ENCODE data around the gene SHISAL1. TPM values are rescaled to one million over a fixed set of nuclear protein-coding genes. Genes with fewer than 3 reads are reported as not detected.

SHISAL1 gene
- total RNA-seq, 1 experiment from 2014 or later: 2.9 TPM

DNA sequence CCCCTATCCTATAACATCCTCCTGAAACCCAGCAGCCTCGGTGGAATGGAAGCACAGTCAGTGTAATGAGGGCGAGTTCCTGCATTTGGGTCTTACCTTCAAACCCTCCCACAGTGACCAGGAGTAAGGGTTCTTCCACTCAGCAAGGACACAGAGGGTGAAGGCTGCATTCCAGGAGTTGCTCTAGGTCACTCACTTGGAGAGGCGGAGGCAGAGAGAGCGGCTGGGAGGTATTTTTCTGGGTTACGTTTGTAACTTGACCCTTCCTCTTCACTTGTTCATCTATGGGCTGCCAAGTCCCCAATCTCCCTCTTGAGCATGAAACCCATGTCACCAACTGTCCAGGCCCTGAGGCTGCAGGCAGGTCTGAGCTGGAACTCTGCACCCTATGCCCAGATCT is 36.8 kb upstream of the SHISAL1 start:
- Mint-ChIP-seq H3K27ac (no peak overlapping the region), H3K4me1 (peaks cover 18 to 45% of the 10 kb centered on the region in 2 experiments), H3K9me3 (no peaks in the 10 kb centered on the region; a peak in 1 of 5 replicates)

More for the DNA sequence above, 36.8 kb upstream of the SHISAL1 start:
- Histone ChIP-seq H4K91ac (ENCODE audit: insufficient read length, low read depth, low read length) (no peak overlapping the region), H3K9me3 (ENCODE audit: control insufficient read depth, low read depth, low read length) (no peaks in the 10 kb centered on the region), H2BK5ac (ENCODE audit: insufficient read length, low read length) (no peak overlapping the region), H3K9ac (ENCODE audit: extremely low read depth, insufficient read length, low read length) (no peak overlapping the region), H3K79me2 (ENCODE audit: insufficient read depth, low read length) (no peaks in the 10 kb centered on the region), H2BK20ac (ENCODE audit: low read depth, low read length, poor library complexity, severe bottlenecking) (no peak overlapping the region), H3K14ac (ENCODE audit: insufficient read depth, low read length) (no peak overlapping the region; the same call in 1 of the 2 replicates), H3K18ac (ENCODE audit: insufficient read length, low read depth, low read length) (no peak overlapping the region), H2BK12ac (ENCODE audit: insufficient read length, low read depth, low read length) (no peak overlapping the region), H2AFZ (ENCODE audit: low read length) (no peak overlapping the region), H3K56ac (ENCODE audit: insufficient read length, low read depth, low read length) (no peak overlapping the region), H4K8ac (replicated peaks; ENCODE audit: insufficient read length, low read depth, low read length) (no peak overlapping the region), H3K79me1 (ENCODE audit: insufficient read depth, low read depth, low read length, poor library complexity, severe bottlenecking) (no peaks in the 10 kb centered on the region), H3K27me3 (ENCODE audit: insufficient read depth, low read length) (no peaks in the 10 kb centered on the region; the same call in 1 of the 2 replicates), H2BK15ac (ENCODE audit: low read depth, low read length) (no peak overlapping the region), H3K4me1 (ENCODE audit: insufficient read depth, low read length) (peaks cover 4% of the 10 kb centered on the region; the same call in 1 of the 2 replicates), H3K4me2 (ENCODE audit: insufficient read depth, insufficient read length, low read length) (no peak overlapping the region), H3K23ac (ENCODE audit: insufficient read length, low read depth, low read length) (no peak overlapping the region), H3T11ph (ENCODE audit: low read length) (no peak overlapping the region), H4K20me1 (ENCODE audit: control insufficient read depth, insufficient read depth, insufficient read length) (no peaks in the 10 kb centered on the region), H3K23me2 (ENCODE audit: insufficient read length, low read depth, low read length, poor library complexity, severe bottlenecking) (peaks cover 2% of the 10 kb centered on the region), H3K4ac (ENCODE audit: low read depth, low read length) (no peak overlapping the region), H2BK120ac (ENCODE audit: low read depth, low read length, poor library complexity, severe bottlenecking) (no peak overlapping the region), H2AK5ac (ENCODE audit: insufficient read length, low read length) (no peak overlapping the region), H3K27ac (ENCODE audit: insufficient read length, low read depth, low read length) (no peak overlapping the region), H4K5ac (ENCODE audit: insufficient read length, low read depth, low read length) (no peak overlapping the region)
- WGBS (ENCODE audit: extremely low coverage, insufficient read length, low lambda C conversion rate): no CpG with 5 or more reads among the region's 5 CpGs
- TF ChIP-seq, protein P1, sequence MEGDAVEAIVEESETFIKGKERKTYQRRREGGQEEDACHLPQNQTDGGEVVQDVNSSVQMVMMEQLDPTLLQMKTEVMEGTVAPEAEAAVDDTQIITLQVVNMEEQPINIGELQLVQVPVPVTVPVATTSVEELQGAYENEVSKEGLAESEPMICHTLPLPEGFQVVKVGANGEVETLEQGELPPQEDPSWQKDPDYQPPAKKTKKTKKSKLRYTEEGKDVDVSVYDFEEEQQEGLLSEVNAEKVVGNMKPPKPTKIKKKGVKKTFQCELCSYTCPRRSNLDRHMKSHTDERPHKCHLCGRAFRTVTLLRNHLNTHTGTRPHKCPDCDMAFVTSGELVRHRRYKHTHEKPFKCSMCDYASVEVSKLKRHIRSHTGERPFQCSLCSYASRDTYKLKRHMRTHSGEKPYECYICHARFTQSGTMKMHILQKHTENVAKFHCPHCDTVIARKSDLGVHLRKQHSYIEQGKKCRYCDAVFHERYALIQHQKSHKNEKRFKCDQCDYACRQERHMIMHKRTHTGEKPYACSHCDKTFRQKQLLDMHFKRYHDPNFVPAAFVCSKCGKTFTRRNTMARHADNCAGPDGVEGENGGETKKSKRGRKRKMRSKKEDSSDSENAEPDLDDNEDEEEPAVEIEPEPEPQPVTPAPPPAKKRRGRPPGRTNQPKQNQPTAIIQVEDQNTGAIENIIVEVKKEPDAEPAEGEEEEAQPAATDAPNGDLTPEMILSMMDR (conservative IDR thresholded peaks at IDR 0.05): no peak
- no peak for DNase-seq
- Mint-ChIP-seq H3K36me3 (ENCODE audit: insufficient read depth in 1 of 3, low read depth in 3 of 3) (no peaks in the 10 kb centered on the region), H3K27me3 (ENCODE audit: low read depth) (peaks cover 17% of the 10 kb centered on the region), H3K4me3 (no peak overlapping the region)
